Measurements from ENCODE around the gene MAP3K4. TPM values are rescaled to one million over a fixed set of nuclear protein-coding genes. Genes with fewer than 3 reads are reported as not detected.

The MAP3K4 gene
- total and polyA plus RNA-seq, 2 of the 4 experiments (the other 2 are of a cell fraction) = 11.5 to 20.4 TPM

GRCh38 chr6:160998766-160999165 is 7.2 kb downstream of the MAP3K4 start:
- intact Hi-C loops (cut with micrococcal nuclease) = no loop called here
- Histone ChIP-seq H3K4ac (ENCODE audit: low read depth, low read length) (no peak overlapping the region), H3K27me3 (ENCODE audit: control insufficient read depth, insufficient read depth, low read length) (no peaks in the 10 kb centered on the region)

More at GRCh38 chr6:160998766-160999165, 7.2 kb downstream of the MAP3K4 start:
- no peaks in the 10 kb centered on the region for H3K9me3 ChIP-seq (ENCODE audit: control insufficient read depth, insufficient read depth, low read length)
- no peak overlapping the region for H4K5ac ChIP-seq (ENCODE audit: low read depth, low read length)
- H4K91ac ChIP-seq (ENCODE audit: insufficient read depth, low read depth, low read length) = no peak overlapping the region
- no CpG with 5 or more reads among the region's 4 CpGs for WGBS, 2 experiments (ENCODE audit: extremely low coverage in 2 of 2, insufficient read length in 1 of 2)
- no peak overlapping the region for H3K14ac ChIP-seq (replicated peaks; ENCODE audit: low read depth, low read length)
- H3K9me1 ChIP-seq (ENCODE audit: insufficient read depth, low read length) = peaks cover 3% of the 10 kb centered on the region
- no peak for ATAC-seq (ENCODE audit: low read depth)
- no peak for DNase-seq
- peaks cover 2% of the 10 kb centered on the region; the same call in 1 of the 2 replicates for H3K4me1 ChIP-seq (ENCODE audit: control insufficient read depth, insufficient read depth, low read length)
- no peak overlapping the region for H2AK9ac ChIP-seq (replicated peaks; ENCODE audit: low read depth, low read length, poor library complexity)
- no peak overlapping the region for H3K4me3 ChIP-seq (ENCODE audit: insufficient read depth, low read depth, low read length)
- TF ChIP-seq MXI1 (IDR thresholded peaks at IDR 0.05; ENCODE audit: borderline replicate concordance, low read depth, low read length) (no peak), FOS (IDR thresholded peaks at IDR 0.05; ENCODE audit: low read depth, low read length) (no peak), BHLHE40 (IDR thresholded peaks at IDR 0.05; ENCODE audit: low read depth, low read length) (no peak), ELK1 (IDR thresholded peaks at IDR 0.05; ENCODE audit: borderline replicate concordance, low read depth, low read length) (no peak), SMC3 (IDR thresholded peaks at IDR 0.05; ENCODE audit: low read depth, low read length) (no peak), USF2 (IDR thresholded peaks at IDR 0.05; ENCODE audit: low read depth, low read length) (no peak), MAFK (IDR thresholded peaks at IDR 0.05; ENCODE audit: low read depth, low read length) (no peak), RFX5 (IDR thresholded peaks at IDR 0.05; ENCODE audit: low read depth, low read length) (no peak), CEBPB (IDR thresholded peaks at IDR 0.05; ENCODE audit: low read depth, low read length) (no peak), POLR2A (IDR thresholded peaks at IDR 0.05; ENCODE audit: low read depth, low read length) (no peak), NFE2L2 (IDR thresholded peaks at IDR 0.05; ENCODE audit: low read depth, low read length) (no peak)
- H2BK15ac ChIP-seq (ENCODE audit: low read depth, low read length) = no peak overlapping the region
- H3K27ac ChIP-seq (ENCODE audit: insufficient read depth, low read length) = no peak overlapping the region
- H3K56ac ChIP-seq (ENCODE audit: extremely low read depth, insufficient read depth, low read length) = no peak overlapping the region
- no peak overlapping the region for H3K9ac ChIP-seq (ENCODE audit: low read depth, low read length)
- H3K36me3 ChIP-seq (ENCODE audit: control insufficient read depth, insufficient read depth, low read length) = no peaks in the 10 kb centered on the region
- no peak overlapping the region for H2BK20ac ChIP-seq (ENCODE audit: low read depth, low read length)
- no peak overlapping the region for H2AK5ac ChIP-seq (ENCODE audit: low read depth, low read length)
- in situ Hi-C loops (cut with MboI; ENCODE audit: low sequenced_read_pairs) = loop anchor here (25.0 kb wide), 1 partner anchor 264 kb away; the partner anchor contains the start of gene AGPAT4
- H3K23ac ChIP-seq (ENCODE audit: low read depth, low read length) = no peak overlapping the region
- peaks cover 25% of the 10 kb centered on the region for H4K20me1 ChIP-seq (ENCODE audit: insufficient read depth, low read length)
- no peak overlapping the region for H3K18ac ChIP-seq (ENCODE audit: low read depth, low read length)
- ChIA-PET POLR2A (ENCODE audit: unreplicated experiment) (no interaction called here), CTCF (interaction anchor here (2.0 kb wide), 1 partner anchor 11 kb away, joined by 6 read pairs; no protein-coding TSS in a partner anchor)
- H3K4me2 ChIP-seq (ENCODE audit: low read depth, low read length) = no peak overlapping the region
- H3K79me1 ChIP-seq (ENCODE audit: low read depth in 1 of 2, low read length in 2 of 2) = peaks cover 10 to 37% of the 10 kb centered on the region in 2 experiments
- no peak overlapping the region for H4K8ac ChIP-seq (ENCODE audit: low read depth in 2 of 2, low read length in 2 of 2)
- dilution Hi-C loops (cut with HindIII; ENCODE audit: low sequenced_read_pairs, unreplicated experiment) = no loop called here
- BruUV-seq (replicated peaks) = no TSS peak
- H2AFZ ChIP-seq (replicated peaks; ENCODE audit: low read length, poor library complexity) = no peak overlapping the region
- no peak overlapping the region for H2BK120ac ChIP-seq (ENCODE audit: low read depth, low read length)
- no peak overlapping the region for H2BK5ac ChIP-seq (ENCODE audit: low read depth, low read length, poor library complexity, severe bottlenecking)
